HEK293T (cell line): ENCODE results near the gene RAB11FIP3.

Experiments
- CTCF ChIA-PET: fragments of 350-600 bp; formaldehyde crosslinking; extraction: SDS; loops from one replicate; lab custom pipeline; 2021; ENCODE audit warnings: antibody characterized with exemption, inconsistent platforms; lab: Yijun Ruan, JAX
- POLR2A ChIA-PET: fragments of 350-600 bp; formaldehyde crosslinking; extraction: SDS; loops from one replicate; lab custom pipeline; 2020; ENCODE audit warnings: antibody characterized with exemption, inconsistent platforms; lab: Yijun Ruan, JAX
- DNase-seq: peaks from one replicate; pipeline ENCODE4 v3.0.0; 2012; ENCODE audit warnings: mixed read lengths; ENCODE audit errors: extremely low spot score
- ARNT ChIP-seq: fragments of 450-650 bp; IDR thresholded peaks from 2 replicates; pipeline ENCODE4 v1.6.1; 2017; ENCODE audit warnings: mild to moderate bottlenecking
- BHLHE40 ChIP-seq: fragments of 450-650 bp; IDR thresholded peaks from 2 replicates; pipeline ENCODE4 v1.6.1; 2016; ENCODE audit warnings: mild to moderate bottlenecking, moderate library complexity, borderline replicate concordance
- CTBP1 ChIP-seq: fragments of 450-650 bp; IDR thresholded peaks from 2 replicates; pipeline ENCODE4 v1.6.1; 2016; ENCODE audit warnings: borderline replicate concordance
- ELF4 ChIP-seq: fragments of 450-650 bp; IDR thresholded peaks from 2 replicates; pipeline ENCODE4 v1.6.1; 2017; ENCODE audit warnings: antibody characterized with exemption
- FOXA1 ChIP-seq: fragments of 450-650 bp; IDR thresholded peaks from 2 replicates; pipeline ENCODE4 v1.6.1; 2016; ENCODE audit warnings: mild to moderate bottlenecking
- FOXK2 ChIP-seq: fragments of 450-650 bp; IDR thresholded peaks from 2 replicates; pipeline ENCODE4 v1.6.1; 2016; ENCODE audit warnings: mild to moderate bottlenecking
- FOXM1 ChIP-seq: fragments of 450-650 bp; IDR thresholded peaks from 2 replicates; pipeline ENCODE4 v1.6.1; 2017; ENCODE audit warnings: mild to moderate bottlenecking, borderline replicate concordance
- HDGF ChIP-seq: fragments of 450-650 bp; IDR thresholded peaks from 2 replicates; pipeline ENCODE4 v1.6.1; 2017; ENCODE audit warnings: antibody characterized with exemption, borderline replicate concordance
- L3MBTL2 ChIP-seq: fragments of 450-650 bp; conservative IDR thresholded peaks from 2 replicates; pipeline ENCODE4 v1.6.1; 2016; ENCODE audit warnings: mild to moderate bottlenecking
- LEF1 ChIP-seq: fragments of 450-650 bp; IDR thresholded peaks from 2 replicates; pipeline ENCODE4 v1.6.1; 2017; ENCODE audit warnings: mild to moderate bottlenecking, borderline replicate concordance
- NFRKB ChIP-seq: fragments of 450-650 bp; IDR thresholded peaks from 2 replicates; pipeline ENCODE4 v1.6.1; 2016; ENCODE audit warnings: mild to moderate bottlenecking, moderate library complexity
- SP1 ChIP-seq: fragments of 450-650 bp; IDR thresholded peaks from 2 replicates; pipeline ENCODE4 v1.6.1; 2017
- SUZ12 ChIP-seq: fragments of 450-650 bp; IDR thresholded peaks from 2 replicates; pipeline ENCODE4 v1.6.1; 2016; ENCODE audit warnings: mild to moderate bottlenecking
- TARDBP ChIP-seq: fragments of 450-650 bp; IDR thresholded peaks from 2 replicates; pipeline ENCODE4 v1.6.1; 2016
- ZNF384 ChIP-seq: fragments of 450-650 bp; IDR thresholded peaks from 2 replicates; pipeline ENCODE4 v1.6.1; 2016
- TF ChIP-seq, protein P1 (sequence below): fragments of 450-650 bp; IDR thresholded peaks from 2 replicates; pipeline ENCODE4 v1.6.1; 2016

Gene RAB11FIP3

DNA sequence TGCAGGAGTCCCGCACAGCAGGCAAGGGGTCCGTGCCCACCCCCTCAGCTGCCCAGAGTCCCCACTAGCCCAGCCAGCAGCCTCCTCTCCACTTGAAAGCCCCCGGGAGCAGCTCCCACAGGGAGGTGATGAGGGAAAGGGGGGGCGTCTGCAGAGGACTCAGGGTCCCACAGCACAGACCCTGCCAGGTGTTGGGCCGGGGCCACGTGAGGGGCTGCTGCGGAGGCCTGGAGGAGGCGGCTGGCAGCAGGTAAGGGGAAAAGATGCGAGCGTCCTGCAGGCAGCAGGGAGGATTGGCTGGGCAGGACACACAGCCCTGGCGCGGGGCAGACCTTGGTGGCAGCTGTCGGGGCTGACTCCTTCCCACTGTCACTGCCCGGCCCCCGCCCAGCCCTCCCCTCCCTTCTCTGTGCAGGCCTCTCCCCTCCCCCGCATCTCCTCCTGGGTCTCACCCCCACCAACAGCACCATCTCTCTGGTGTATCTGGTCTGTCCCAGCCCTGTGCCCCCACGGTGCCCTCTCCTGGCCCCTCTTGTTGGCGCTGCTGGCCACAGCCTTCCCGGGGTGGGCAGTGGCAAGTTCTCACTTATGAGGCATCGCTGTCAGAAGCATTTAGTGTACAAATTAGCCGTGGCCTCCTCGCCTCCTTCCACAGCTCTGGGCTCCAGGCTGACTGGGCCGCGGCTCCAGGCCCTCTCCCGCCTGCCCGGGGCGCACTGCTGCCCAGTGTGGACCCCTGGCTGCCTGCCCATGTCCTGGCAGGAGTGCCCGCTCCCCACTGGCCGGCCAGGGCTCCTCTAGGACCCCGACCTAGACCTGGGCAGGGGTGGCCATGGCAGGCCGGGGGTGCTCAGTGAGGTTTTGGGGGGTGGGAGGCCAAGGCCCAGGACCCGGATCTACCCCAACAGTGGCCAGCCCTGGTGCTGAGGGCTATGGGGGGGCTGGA, 130.4 kb downstream of the RAB11FIP3 start:
- DNase-seq: no peak
- no peak for TF ChIP-seq FOXK2
- POLR2A ChIA-PET: interaction anchor here (0.8 kb wide), 1 partner anchor 14 kb away, joined by 3 read pairs; the partner anchor contains the start of gene PIGQ
- CTCF ChIA-PET: no interaction called here

DNA sequence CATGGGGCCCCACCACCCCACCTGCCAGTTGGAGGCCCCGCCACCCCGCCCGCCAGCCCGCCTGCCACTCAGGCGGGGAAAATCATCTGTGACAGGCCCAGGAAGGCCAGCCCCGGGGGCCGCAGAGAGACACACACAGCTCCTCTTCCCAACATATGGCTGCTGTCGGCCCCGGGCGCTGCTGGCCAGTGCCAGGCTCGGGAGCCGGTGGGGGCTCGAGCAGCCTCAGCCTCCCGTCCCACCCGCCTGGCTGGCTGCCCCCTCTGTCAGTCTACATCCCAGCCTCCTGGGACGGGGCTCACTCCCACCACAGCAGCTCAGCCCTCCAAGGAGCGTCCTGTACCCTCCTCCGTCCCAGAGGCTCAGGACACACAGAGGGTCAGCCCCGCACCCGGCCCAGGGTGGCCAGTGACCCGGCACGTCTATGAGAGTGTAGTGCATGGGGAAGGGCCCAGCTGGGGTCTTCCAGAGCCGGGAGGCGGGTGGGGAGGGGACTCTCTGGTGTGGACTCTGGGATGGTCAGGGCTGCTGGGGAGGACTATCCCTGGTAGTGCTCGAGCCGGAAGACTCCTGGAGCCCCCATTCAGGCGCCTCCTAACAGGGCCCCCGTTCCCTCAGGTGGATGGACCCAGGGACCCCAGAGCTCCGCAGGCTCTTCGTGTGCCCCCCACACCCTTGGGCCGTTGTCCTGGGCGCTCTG, 131.2 kb downstream of the RAB11FIP3 start:
- CTCF ChIA-PET: no interaction called here
- TF ChIP-seq LEF1 (no peak), CTBP1 (no peak), FOXM1 (no peak), TARDBP (no peak), FOXA1 (no peak), SP1 (no peak), SUZ12 (no peak), ARNT (no peak), BHLHE40 (no peak), L3MBTL2 (no peak), FOXK2 (no peak)
- POLR2A ChIA-PET: interaction anchor here (0.8 kb wide), 1 partner anchor 13 kb away, joined by 3 read pairs; the partner anchor contains the start of gene PIGQ
- no peak for DNase-seq

GRCh38 chr16:557463-558297, 132.2 kb downstream of the RAB11FIP3 start:
- POLR2A ChIA-PET: no interaction called here
- no peak for DNase-seq
- CTCF ChIA-PET: no interaction called here
- TF ChIP-seq SP1: no peak
- TF ChIP-seq ELF4: no peak
- TF ChIP-seq LEF1: no peak
- TF ChIP-seq ARNT: no peak
- no peak for TF ChIP-seq BHLHE40
- no peak for TF ChIP-seq NFRKB
- TF ChIP-seq FOXK2: no peak
- TF ChIP-seq FOXA1: no peak
- TF ChIP-seq HDGF: no peak
- no peak for TF ChIP-seq ZNF384
- TF ChIP-seq TARDBP: no peak

DNA sequence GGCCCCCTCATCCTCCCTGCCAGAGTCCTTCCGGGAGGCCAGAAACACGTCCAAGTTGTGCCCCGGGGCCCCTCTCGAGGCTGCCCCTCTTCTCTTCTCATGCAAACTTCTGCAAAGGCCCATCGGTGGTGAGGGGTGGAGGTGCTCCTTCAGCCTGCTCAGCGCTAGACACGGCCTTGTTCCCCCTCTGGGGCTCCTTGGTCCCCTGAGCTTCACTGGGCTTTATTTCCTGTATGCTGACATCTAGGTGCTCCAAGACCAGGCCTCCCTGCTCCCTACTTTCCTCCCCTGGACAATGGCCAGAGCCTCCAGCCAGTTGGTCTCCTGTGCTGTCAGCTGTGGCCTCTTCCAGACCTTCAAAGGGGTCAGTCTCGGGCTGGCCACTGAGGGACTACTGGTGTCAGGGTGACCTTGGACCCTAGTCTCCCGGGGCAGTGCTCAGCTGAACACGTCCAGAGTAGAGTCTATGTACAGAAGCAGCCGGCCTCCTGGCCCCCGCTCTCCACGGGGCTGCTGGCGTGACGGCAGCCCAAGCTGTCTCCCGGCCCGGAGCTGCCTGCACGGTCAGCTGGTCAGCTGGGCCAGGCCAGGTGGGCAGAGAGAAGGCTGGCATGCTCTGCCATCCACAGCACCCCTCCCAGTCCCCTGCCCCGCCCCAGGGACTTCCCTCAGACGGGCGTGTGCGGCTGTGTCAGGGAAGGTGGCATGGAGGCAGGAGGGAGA, 133.0 kb downstream of the RAB11FIP3 start:
- CTCF ChIA-PET: no interaction called here
- no peak for DNase-seq
- POLR2A ChIA-PET: interaction anchor here (0.9 kb wide), 1 partner anchor 11 kb away, joined by 5 read pairs; the partner anchor contains the start of gene PIGQ
- TF ChIP-seq SP1: no peak

DNA sequence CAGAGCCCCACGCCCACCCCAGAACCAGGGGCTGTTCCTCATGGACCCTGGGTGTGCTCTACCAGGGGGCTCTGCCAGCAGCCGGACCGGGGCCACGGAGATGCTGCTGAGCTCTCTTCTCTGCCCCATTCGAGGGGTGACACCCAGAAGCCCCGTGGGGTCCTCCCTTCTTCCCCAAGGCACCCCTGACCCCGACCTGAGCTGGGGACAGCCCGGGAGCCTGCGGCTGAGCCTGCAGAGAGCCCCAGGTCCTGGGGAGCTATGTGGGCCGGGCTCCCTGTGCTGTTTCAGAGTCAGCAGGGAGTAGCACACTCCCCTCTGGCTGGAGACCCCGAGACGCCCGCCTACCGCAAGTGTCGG, 133.6 kb downstream of the RAB11FIP3 start:
- DNase-seq: no peak
- CTCF ChIA-PET: no interaction called here
- TF ChIP-seq FOXK2: no peak
- no peak for TF ChIP-seq FOXM1
- no peak for TF ChIP-seq SUZ12
- TF ChIP-seq L3MBTL2: no peak
- no peak for TF ChIP-seq ZNF384
- TF ChIP-seq, protein P1, sequence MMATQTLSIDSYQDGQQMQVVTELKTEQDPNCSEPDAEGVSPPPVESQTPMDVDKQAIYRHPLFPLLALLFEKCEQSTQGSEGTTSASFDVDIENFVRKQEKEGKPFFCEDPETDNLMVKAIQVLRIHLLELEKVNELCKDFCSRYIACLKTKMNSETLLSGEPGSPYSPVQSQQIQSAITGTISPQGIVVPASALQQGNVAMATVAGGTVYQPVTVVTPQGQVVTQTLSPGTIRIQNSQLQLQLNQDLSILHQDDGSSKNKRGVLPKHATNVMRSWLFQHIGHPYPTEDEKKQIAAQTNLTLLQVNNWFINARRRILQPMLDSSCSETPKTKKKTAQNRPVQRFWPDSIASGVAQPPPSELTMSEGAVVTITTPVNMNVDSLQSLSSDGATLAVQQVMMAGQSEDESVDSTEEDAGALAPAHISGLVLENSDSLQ: no peak
- TF ChIP-seq TARDBP: no peak
- no peak for TF ChIP-seq ELF4
- no peak for TF ChIP-seq CTBP1
- TF ChIP-seq HDGF: no peak
- TF ChIP-seq LEF1: no peak
- no peak for TF ChIP-seq NFRKB
- TF ChIP-seq ARNT: no peak
- TF ChIP-seq FOXA1: no peak
- no peak for TF ChIP-seq BHLHE40
- POLR2A ChIA-PET: interaction anchor here (0.9 kb wide), 1 partner anchor 11 kb away, joined by 5 read pairs; the partner anchor contains the start of gene PIGQ

DNA sequence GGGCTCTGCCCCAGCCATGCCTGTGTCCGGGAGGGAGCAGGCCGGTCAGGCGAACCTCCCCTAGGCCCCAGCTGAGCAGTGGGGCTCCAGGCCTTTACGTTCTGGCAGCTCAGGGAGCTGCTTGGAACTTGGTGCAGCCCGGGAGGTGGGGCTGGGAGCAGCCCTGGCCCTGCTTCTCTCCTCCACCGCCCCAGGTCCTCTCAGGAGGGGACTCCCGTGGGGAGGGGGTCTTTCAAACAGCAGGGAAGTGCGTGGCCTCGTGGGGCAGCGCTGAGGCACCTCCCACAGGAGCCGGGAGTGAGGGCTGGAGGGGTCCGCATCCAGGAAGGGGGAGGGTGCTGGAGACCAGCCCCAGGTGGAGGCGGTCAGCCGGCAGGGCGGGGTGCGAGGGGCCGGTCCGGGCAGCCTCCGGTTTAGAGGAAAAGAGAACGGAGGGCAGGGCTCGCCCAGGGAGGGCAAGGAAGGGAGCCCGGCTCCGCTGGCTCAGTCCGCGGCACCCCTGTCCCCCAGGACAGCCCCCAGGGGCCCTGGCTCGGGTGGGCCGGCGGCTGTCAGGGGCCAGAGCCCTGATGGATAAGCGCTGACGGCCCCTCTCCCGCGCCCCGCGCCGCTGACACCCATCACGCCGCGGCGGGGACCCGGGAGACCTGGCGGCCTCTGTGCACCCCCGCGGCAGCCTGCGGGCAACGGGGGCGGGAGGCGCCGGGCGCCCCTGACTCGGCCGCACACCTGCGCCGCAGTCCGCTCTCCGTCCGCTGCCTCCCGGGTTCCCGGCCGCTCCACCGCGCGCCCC, 134.2 kb downstream of the RAB11FIP3 start:
- TF ChIP-seq ELF4 (no peak), NFRKB (no peak), FOXA1 (no peak), ARNT (no peak), BHLHE40 (no peak), SUZ12 (no peak), LEF1 (no peak), HDGF (no peak), TARDBP (no peak), FOXK2 (no peak), SP1 (no peak), CTBP1 (no peak), ZNF384 (no peak), L3MBTL2 (no peak), FOXM1 (no peak)
- TF ChIP-seq, protein P1: no peak
- CTCF ChIA-PET: no interaction called here

More for the DNA sequence above, 134.2 kb downstream of the RAB11FIP3 start:
- POLR2A ChIA-PET: interaction anchor here (0.9 kb wide), 1 partner anchor 10 kb away, joined by 5 read pairs; the partner anchor contains the start of gene PIGQ
- no peak for DNase-seq
